HG03378 (cell line): ENCODE data around the gene MSN.
"Not testable (repeated sequence)": the region's sequence is repeated elsewhere in the genome, so short reads cannot be mapped to it uniquely, and the experiment has no call there.

Source experiments
- ATAC-seq: cut with Tn5 transposase; IDR thresholded peaks from one replicate; pipeline ENCODE4 v1.9.1; 2021; ENCODE audit warnings: mild to moderate bottlenecking, moderate library complexity; ENCODE audit not compliant: unreplicated experiment

Gene MSN

DNA sequence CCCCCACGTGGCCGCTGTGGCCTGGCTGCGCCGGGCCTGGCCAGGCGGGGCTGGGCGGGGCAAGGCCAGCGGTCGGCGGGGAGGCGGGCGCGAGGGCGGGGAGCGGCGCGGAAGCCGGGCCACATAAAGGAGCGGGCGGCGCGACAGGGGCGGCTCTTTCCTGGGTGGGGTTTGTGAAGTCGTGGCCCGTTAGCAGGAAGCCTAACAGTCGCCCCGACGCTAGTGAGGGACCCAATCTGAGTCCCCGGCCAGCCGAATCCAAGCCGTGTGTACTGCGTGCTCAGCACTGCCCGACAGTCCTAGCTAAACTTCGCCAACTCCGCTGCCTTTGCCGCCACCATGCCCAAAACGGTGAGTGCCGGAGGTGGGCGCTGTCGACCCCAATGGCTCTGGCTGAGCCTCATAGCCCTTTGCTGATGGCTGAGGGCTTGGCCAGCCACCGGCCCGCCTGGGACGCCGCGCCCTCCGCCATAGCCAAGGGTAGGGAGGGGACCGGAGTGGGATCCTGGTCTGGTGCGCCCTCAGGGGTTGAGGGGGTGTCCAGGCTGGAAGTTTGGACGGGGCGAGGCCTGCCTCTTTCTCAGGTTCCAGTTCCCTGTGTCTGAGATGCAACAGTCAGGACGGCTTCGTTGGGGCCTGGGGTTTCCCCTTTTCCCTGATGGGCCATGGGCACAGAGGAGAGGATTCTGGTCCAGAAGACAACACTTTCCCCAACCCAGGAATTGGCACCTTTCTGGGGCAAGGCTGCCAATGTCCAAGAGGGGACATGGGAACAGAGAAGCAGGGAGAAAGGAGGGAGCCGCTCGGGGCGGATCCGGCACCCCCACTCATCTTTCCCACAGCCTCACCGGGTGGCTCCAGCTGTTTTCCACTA is at the start of gene MSN:
MSN (plus strand) TSS at position 152 of the 874 bp plus-strand sequence; CDS start at position 340, 188 bp downstream.
- peak; percentile 64 for ATAC-seq

DNA sequence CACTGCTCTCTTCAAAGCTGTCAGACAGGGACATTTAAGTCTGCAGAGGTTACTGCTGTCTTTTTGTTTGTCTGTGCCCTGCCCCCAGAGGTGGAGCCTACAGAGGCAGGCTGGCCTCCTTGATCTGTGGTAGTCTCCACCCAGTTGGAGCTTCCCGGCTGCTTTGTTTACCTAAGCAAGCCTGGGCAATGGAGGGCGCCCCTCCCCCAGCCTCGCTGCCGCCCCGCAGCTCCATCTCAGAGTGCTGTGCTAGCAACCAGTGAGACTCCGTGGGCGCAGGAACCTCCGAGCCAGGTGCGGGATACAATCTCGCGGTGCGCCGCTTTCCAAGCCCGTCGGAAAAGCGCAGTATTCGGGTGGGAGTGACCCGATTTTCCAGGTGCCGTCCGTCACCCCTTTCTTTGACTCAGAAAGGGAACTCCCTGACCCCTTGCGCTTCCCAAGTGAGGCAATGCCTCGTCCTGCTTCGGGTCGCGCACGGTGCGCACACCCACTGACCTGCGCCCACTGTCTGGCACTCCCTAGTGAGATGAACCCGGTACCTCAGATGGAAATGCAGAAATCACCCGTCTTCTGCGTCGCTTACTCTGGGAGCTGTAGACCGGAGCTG is 47.3 kb upstream of the MSN start:
- ATAC-seq: not testable (repeated sequence)

DNA sequence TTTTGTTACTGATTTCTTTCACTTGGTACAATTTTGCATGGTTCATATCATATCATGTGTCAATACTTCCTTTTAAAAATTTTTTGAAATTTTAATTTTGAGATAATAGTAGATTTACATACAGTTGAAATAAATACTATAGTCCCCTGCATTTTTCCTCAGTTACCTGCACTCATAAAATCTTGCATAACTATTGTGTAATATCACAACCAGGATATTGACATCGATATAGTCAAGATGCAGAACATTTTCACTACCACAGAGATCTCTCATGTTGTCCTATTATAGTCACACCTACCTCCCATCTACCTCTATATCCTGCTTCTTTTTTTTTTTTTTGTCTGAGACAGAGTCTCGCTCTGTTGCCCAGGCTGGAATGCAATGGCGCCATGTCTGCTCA is 36.7 kb upstream of the MSN start:
- ATAC-seq: no peak

DNA sequence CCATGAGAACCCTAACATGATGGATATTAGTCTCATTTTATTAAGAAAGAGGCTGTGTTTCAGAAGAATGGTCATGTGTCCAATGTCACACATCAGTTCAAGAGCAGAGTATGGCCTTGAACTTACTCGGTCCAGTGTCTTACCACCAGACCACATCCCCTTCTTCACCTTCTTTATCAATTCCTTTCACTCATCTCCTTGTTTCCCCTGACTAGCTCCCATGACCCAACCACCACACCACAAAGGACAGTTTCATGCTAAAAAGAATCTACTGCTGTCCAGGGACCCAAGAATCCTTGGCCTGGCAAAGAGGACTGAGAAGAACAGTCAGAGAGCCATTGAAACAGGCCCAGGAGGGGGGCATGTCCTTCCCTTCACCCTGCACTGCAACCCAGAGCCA is 33.6 kb upstream of the MSN start:
- no peak for ATAC-seq

DNA sequence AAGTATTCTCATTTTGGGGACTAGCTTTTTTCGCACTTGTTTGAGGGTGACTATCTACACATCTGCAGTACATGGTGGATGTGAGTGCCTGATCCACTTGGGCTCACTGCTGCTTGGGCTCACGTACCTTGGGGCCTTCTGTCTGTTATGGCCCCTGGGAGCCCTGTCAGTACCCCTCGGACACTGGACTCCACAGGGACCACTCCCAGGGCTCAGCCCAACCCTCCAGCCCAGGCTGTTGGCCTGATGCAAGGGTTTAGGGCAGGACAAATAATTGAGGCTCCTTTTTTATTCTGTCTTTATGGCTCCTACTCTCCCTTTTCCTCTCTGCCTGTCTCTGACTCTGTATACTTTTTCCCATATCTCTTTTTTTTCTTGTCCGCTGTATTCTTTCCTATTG is 32.7 kb upstream of the MSN start:
- ATAC-seq: no peak

DNA sequence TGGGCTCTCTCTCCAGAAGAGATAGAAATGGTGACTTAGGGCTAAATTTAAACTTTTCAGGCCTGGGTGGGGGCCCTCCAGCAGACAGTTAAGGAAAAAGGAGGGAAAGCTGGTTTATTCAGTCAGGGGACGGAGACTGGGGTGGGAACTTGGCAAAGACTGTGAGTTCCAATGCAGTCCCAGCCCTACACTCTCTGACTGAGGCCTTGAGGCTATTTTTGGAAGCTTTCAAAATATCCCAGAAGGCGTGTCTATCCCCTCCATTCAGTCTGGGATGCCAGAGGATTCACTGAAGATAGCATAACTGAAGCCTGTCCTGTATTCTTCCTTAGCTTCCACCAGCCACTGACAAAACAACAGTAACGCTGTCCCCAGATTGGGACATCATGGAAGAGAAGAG is 32.1 kb upstream of the MSN start:
- ATAC-seq: no peak

DNA sequence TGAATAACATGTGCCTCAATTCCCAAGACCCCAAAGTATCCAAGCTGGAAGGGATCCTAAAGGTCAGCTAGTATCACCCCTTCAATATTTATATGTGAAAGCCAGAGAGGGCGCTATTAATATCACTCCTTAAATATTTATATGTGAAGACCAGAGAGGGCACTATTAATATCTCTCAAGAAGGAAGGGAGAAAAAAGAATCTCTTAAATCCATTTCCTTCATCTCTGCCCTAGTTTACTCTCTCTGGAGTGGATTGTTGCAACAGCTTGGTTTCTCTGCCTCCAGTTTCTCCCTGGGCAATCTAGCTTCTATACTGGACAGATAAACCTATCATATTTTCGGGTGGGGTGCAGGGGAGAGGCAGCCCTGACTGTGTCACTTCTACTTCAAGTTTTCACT is 31.6 kb upstream of the MSN start:
- ATAC-seq: no peak

DNA sequence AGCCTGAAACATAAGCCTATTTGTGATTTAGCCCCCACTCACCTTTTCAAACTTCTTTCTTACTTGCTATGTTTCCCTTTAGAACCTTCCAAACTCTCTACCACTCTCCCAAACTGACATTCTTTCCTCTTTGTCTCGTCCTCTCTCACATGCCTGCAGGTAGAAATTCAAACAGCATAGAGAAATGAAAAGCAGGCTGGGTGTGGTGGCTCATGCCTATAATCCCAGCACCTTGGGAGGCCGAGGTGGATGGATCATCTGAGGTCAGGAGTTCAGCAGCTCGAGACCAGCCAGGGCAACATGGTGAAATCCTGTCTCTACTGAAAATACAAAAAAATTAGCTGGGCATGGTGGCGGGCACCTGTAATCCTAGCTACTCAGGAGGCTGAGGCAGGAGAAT is 31.2 kb upstream of the MSN start:
- not testable (repeated sequence) for ATAC-seq

DNA sequence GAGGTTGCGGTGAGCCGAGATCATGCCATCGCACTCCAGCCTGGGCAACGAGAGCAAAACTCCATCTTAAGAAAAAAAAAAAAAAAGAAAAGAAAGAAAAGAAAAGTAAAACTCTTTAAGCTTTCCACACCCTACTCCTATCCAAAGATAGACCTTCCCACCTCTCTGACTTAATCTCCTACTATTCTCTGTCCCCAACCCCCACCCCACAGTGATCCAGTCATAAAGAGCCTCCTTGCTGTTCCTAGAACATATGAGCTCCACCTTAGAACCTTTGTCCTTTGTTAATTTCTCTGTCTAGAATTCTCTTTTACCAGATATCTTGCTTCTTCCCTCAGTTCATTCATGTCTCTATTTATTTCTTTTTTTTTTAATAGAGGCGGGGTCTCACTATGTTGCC is 30.1 kb upstream of the MSN start:
- no peak for ATAC-seq

DNA sequence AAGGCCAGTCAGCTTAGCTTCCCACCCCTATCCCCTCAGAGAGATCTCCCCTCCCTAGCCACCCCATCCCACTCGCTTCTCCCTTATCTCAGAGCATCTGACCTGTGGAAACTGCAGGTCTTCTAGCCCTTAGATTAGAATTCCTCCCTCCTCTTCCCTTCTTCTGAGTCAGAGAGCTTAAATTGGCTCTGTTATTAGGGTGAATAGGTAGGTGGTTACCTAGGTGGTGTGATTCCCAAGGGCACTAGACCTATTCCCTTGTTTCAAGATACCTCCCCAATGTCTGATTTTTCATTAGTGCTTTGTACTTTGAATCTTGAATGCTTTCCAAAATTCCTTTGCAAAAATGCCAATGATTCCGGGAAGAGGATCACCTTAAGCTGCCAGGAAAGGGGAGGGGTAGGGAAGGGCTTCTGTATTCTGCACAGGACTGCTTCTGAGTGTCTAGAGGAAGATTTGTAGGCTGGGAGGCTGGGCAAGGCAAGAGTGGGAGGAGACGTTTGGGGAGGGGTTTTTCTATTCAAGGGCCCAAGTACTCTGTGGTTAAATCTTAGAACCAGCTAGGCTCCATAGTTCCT is 24.5 kb upstream of the MSN start:
- ATAC-seq: no peak

DNA sequence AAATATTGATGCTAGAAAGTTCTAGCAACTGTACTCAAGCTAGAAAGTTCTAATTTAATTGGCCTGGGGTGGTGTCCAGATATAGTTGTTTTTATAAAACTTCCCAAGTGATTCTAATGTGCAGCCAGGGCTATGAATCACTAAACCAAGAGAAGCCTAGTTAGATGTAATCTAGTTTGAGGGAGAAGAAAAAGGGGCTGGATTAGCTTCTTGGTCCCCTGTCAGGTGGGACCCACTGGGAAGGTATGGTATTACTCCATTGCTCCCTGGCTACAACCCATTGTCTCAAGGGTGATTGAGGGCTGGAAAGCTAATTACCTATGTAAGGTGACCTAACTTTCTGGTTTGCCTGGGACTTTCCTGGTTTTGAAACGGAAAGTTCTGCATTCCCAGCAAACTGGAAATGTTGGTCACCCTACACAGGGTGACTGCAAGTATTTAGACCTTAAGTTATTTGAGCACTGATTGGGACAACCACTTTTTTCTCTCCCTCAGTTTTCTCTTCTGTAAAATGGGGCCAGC is 23.9 kb upstream of the MSN start:
- ATAC-seq: no peak

DNA sequence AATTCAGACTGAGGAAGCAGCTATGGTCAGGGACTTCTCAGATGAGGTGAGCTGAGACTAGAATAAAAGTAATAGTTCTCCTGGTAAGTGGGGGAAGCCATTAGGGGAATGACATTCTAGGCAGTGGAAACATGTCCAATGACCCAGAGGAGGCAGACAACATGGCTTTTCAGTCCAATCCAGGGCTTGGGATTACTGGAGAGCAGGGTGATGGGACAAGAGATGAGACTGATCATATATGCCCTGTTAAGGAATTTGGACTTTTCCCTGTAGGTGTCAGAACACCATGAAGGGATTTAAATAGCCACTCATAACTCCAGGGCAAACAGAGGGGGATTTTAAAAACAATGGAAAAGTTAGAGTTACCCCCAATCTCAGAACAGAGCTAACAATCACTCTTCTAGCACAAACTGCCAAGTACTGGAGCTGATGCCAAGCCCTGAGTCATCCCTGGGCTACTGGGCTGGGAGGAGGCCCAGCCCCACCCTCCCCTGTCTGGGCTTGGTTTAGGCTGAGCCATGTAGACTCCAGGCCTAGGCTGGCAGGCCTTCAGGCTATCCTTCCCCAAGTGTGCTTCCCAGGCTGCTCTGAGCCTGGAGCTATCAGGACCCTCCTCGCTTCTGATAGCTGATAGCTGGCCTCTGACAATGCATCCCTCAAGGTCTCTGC is 22.7 kb upstream of the MSN start:
- no peak for ATAC-seq

DNA sequence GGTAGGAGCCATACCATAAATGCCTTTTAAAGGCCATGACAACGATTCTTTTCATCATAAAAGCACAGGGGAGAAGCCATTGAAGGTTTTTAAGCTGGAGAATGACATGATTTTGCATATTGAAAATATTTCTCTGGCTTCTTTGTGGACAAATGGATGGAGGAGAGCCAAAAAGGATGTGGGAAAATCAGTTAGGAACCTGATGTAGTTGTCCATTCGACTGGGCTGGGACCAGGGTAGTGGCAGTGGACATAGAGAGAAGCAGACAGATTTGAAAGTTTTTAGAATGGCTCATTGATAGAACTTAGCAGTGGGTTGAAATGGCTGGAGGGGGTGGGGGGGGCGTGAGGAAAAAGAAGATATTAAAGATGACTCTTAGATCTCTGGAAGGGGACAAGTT is 19.7 kb upstream of the MSN start:
- ATAC-seq: no peak

DNA sequence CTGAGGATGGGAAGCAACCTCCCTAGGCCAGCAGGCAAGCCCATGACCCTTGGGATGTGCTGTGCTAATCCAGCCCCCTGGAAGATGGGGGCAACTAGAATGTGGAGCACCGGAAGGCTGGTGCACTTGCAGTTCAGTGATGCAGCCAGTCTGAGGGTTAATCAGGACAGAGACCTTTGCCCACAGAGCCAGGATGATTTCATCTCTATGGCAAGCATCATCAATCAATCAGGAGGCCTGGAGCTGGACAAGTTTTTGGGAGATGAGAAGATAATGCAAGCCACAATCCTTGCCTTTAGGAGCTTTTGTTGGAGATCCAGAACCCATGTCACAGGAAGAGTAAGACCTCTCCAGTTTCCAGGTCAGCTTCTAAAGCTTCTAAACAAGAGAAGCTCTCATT is 15.4 kb upstream of the MSN start:
- no peak for ATAC-seq

DNA sequence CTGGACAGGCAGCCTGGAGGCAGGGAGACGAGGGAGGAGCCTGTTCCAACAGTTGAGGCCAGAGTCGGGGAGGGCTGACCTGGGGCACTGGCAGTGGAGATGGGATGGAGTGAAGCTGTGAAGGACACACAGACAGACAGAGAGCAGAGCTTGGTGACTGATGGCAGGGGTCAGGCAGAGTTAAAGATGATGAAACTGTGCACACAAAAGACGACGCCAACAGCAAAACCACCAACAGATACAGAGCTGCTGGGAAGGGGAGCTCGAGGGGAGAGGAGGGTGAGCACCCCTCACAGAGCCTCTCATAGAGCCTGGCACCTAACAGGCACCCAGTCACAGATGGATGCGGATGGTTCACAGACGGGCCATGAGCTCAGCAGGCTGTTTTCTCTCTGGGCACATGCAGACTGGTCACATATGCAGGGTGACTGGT is 10.4 kb upstream of the MSN start:
- ATAC-seq: not testable (repeated sequence)

DNA sequence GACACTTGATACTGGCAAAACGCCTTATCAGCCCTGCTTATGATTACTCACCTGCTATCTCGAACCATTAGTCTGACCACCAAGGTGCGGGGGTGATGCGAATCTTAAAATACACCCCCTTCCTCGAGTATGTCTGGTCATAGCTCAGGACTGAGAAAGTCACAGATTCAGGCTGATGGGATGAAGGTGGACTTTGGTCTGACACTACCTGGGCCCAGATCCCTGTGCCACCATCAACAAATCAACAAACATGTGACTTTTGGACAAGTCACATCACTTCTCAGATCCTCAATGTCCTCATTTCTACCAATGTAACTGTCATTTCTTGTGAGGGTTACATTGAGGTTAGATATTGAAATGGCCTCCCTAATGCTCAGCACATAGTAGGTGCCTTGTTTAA is 9.8 kb upstream of the MSN start:
- no peak for ATAC-seq

DNA sequence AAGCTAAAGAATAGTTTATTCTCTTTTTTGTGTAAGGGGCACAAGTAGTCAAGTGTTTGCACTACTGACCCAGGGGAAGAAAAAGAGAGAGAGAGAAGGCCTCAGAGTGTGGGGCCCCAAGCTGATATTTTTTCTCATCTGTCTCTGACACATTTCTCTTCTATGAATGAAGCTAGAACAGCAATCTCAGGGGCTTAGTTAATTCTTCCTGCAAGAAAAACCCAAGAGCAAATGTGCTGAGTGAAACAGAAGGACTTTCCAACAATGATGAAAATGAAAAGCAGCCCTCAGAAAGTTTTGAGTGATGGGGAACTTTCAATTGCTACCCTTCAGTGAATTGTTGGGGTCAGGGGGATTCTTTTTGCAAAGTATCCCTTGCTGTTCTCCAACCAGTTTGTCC is 9.2 kb upstream of the MSN start:
- no peak for ATAC-seq

DNA sequence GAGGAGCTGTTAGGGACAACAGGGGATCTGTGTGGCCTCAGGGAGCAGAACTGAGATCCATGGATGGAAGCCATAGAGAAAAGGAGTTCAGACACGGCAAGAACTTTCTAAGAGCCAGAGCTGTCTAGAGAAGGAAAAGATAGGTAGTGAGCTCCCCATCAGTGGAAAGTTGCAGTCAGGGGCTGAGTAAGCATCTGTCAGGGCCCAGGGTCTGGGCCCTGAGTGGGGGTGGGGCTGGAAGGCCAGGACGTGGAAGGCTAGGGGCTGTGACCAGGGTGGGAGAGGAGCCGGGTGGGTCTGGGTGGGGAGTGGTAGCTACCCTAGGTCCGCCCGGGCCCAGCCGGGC is 324 bp upstream of the MSN start:
- peak; percentile 11 for ATAC-seq

DNA sequence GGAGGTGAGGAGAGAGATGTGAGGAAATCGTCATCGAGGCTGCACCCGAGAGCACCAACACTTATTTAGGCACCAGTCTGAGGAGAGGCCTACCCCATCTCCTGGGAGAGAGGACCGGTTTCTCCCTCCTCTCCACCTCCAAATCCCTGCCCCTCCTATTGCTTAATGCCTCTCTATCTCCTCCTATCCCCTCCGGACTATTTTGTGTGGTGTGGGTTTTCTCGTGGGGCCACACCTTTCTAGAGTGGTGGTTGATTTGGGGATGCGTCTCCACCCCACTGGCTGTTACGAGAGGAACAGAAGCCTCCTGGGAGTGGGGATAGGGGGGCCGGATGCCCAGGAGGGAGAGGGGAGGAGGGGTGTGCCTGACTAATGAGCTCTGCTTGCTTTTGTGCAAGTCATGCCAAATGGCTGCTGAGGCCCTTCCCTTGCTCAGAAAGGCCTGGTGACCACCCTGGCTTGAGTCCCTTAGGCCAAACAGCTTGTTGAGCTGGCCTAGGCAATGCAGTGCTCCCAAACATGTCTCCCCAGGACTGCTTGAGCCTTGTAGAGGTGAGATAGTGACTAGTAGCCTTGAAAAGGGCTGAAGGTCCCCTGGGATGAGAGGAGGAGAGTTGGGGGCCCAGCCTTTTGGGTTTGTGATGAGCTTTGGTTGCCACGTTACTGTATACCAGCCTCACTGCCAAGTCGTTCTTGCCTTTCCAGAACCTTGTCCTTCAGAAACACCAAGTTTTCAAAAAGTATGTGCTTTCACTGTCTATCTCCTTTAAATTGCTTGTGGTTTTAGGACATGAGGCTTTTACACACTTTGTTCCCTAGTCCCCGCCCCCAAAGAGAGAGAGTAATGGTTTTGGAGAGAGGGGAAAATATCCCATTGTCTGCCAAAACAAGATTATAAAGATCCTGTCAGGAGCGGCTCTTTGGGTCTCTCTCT is 1.2 kb downstream of the MSN start:
- ATAC-seq: no peak

DNA sequence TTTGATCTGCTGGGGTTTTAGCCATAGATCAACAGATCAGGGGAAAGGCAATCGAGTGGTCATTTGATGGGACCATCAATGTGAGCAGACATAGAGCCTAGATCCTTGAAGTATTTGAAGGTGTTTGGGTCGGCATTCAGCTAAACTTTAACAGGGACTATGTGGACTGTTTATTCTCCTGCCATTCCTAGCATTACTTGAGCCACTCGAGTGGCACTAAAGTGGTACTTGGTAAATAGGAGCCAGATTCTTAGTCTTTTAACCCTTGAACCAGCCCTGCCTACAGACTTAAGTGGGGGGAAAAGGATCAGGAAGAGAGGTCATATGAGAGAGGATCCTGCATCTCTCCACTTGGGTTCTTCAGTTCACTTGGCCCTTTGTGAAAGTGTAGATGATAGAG is 3.8 kb downstream of the MSN start:
- no peak for ATAC-seq
